BJ (cell line): ENCODE data around the gene RETREG1. TPM values are rescaled to one million over a fixed set of nuclear protein-coding genes. Genes with fewer than 3 reads are reported as not detected.

ENCODE experiments used
- CTCF ChIA-PET: fragments of 350-600 bp; formaldehyde crosslinking; extraction: SDS; loops from one replicate; lab custom pipeline; 2021; ENCODE audit warnings: antibody characterized with exemption, inconsistent platforms; lab: Yijun Ruan, JAX
- POLR2A ChIA-PET: fragments of 300-600 bp; sonication (Branson Sonifier 250); formaldehyde crosslinking; extraction: SDS; loops from one replicate; lab custom pipeline; 2021; ENCODE audit warnings: antibody characterized with exemption; lab: Charles Lee
- DNase-seq: peaks from one replicate; pipeline ENCODE4 v3.0.0-alpha.2; 2011; ENCODE audit warnings: low read depth
- H3K27me3 ChIP-seq: 2 replicates; pipeline ENCODE4 v1.6.0; 2011; ENCODE audit warnings: low read length; ENCODE audit not compliant: control insufficient read depth, insufficient read depth
- H3K36me3 ChIP-seq: 2 replicates; pipeline ENCODE4 v1.5.1; 2011; ENCODE audit warnings: low read length; ENCODE audit not compliant: control insufficient read depth, insufficient read depth
- H3K4me3 ChIP-seq: 2 replicates; pipeline ENCODE4 v1.5.1; 2011; ENCODE audit warnings: low read depth, mild to moderate bottlenecking, control low read depth, low read length
- polyA plus RNA-seq: library from polyadenylated mRNA; depleted of rRNA; stranded (reverse); fragments of >200 nt; gene quantifications from 2 replicates; pipeline ENCODE4 v1.2.3, GENCODE V29; 2011
- TF ChIP-seq, protein P1 (sequence below): IDR thresholded peaks from 2 replicates; pipeline ENCODE4 v1.5.1; 2011; ENCODE audit warnings: low read depth, mild to moderate bottlenecking, control low read depth, inconsistent platforms, low read length, moderate library complexity; ENCODE audit not compliant: insufficient read depth

The RETREG1 gene
- polyA plus RNA-seq, 1 experiment = 0.04 TPM

DNA sequence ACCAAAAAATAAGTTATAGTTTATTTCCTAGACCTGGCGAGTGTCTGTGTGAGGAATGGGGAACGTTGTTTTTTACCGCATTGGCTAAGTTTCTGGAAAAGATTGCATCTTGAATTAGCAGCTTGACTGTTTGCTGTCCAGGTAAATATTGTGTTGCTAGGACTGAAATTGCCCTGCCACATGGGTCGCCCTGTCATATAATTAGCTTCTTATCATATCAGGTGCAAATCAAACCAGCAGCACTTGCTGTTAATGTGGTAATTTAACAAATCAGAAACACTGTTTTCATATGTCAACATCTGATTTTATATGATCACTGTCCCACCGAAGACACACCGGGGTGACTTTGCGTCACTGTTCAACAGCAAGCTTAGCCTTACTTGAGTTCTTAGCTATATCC lies 87.5 kb downstream of the RETREG1 start:
- DNase-seq = no peak

DNA sequence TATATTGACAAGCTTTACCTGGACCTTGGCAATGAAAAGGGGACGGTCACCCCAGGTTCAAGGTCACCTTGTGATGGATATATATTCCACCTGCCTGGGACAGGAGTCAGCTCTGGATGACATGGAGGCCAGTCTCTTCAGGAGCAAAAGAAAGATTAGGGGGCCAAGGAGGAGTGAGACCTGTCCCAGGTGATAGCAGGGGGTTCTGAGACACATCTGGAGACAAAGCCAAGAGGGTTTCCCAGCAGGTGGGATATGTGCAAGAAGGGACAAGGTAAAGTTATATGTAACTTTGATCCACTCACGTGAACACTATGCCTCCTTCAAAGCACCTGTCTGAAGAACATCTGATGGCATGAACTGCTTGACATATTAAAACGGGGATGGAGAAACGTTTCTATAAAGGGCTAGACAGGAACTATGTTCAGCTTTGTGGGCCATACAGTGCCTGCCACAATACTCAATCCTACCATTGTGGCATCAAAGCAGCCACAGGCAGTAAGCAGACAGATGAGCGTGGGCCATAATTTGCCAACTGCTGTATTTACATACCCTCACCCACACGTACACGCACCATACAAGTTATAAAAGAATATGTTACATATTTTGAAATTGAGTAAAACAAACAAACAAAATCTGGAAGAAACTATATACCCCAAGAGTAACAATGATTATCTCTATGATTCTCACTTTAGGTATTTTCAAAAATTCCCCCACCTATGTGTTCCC lies 88.3 kb downstream of the RETREG1 start:
- peaks cover 6% of the 10 kb centered on the region for H3K27me3 ChIP-seq
- H3K4me3 ChIP-seq = no peak overlapping the region
- POLR2A ChIA-PET = no interaction called here
- CTCF ChIA-PET = no interaction called here
- DNase-seq = no peak
- no peaks in the 10 kb centered on the region for H3K36me3 ChIP-seq
- TF ChIP-seq, protein P1, sequence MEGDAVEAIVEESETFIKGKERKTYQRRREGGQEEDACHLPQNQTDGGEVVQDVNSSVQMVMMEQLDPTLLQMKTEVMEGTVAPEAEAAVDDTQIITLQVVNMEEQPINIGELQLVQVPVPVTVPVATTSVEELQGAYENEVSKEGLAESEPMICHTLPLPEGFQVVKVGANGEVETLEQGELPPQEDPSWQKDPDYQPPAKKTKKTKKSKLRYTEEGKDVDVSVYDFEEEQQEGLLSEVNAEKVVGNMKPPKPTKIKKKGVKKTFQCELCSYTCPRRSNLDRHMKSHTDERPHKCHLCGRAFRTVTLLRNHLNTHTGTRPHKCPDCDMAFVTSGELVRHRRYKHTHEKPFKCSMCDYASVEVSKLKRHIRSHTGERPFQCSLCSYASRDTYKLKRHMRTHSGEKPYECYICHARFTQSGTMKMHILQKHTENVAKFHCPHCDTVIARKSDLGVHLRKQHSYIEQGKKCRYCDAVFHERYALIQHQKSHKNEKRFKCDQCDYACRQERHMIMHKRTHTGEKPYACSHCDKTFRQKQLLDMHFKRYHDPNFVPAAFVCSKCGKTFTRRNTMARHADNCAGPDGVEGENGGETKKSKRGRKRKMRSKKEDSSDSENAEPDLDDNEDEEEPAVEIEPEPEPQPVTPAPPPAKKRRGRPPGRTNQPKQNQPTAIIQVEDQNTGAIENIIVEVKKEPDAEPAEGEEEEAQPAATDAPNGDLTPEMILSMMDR = no peak

More for the DNA sequence above, 87.5 kb downstream of the RETREG1 start:
- Histone ChIP-seq H3K36me3 (no peaks in the 10 kb centered on the region), H3K27me3 (peaks cover 6% of the 10 kb centered on the region; the same call in 1 of the 2 replicates), H3K4me3 (no peak overlapping the region)
- POLR2A ChIA-PET = no interaction called here
- CTCF ChIA-PET = no interaction called here
- TF ChIP-seq, protein P1 = no peak

DNA sequence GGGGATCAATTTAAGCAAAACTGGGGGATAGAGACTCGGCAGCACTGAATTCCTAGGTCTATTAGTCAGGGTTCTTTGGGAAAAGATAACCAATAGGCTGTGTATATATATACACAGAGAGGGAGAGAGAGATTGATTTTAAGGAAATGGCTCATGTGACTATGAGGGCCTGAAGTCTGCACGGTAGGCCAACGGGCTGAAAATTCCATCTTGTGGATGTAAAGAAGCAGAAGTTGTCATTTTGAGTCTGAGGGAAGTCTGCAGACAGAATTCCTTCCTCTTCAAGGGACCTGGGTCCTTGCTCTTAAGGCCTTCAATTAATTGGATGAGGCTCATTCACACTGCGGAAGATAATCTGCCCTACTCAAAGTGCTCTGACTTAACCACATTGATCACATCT lies 91.1 kb downstream of the RETREG1 start:
- TF ChIP-seq, protein P1 = no peak
- Histone ChIP-seq H3K36me3 (no peaks in the 10 kb centered on the region), H3K4me3 (no peak overlapping the region), H3K27me3 (peaks cover 3% of the 10 kb centered on the region; the same call in 1 of the 2 replicates)
- POLR2A ChIA-PET = no interaction called here
- CTCF ChIA-PET = no interaction called here
- DNase-seq = no peak

DNA sequence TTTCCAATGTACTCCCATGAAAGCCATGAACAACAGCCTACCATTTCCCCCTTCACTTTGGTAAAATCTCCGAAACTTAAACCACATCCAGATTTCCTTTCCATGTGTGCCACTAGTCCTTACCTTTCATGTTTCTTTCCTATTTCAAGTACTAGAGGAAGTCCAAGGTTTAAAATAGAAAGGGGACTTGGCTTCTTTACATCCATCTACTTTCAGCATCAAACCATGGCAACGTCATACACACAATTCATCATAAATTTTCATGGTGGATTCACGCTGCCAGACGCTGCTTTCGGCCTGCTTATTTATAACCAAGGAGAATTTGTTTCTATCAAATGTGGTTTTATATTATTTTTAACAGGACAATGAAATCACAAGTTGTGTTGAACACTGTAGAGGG lies 92.5 kb downstream of the RETREG1 start:
- DNase-seq = no peak
- CTCF ChIA-PET = interaction anchor here (1.6 kb wide), 1 partner anchor 11 kb away, joined by 4 read pairs; no protein-coding TSS in a partner anchor
- POLR2A ChIA-PET = no interaction called here

More for the DNA sequence above, 92.5 kb downstream of the RETREG1 start:
- TF ChIP-seq, protein P1 = no peak
- no peaks in the 10 kb centered on the region for H3K36me3 ChIP-seq
- H3K4me3 ChIP-seq = no peak overlapping the region
- H3K27me3 ChIP-seq = peaks cover 3% of the 10 kb centered on the region; the same call in 1 of the 2 replicates
